ENCODE data around the gene RMI2.

Gene RMI2

GRCh38 chr16:11353158-11353557 is 7.9 kb downstream of the RMI2 start:
- TF ChIP-seq TOX (CRISPR knock-in tag; IDR thresholded peaks at IDR 0.05; ENCODE audit: borderline replicate concordance): no peak
- peak; percentile 30; the same call in 1 of the 2 replicates for TF ChIP-seq ZNF8 (CRISPR knock-in tag; IDR thresholded peaks at IDR 0.05)
- no peak for ATAC-seq

DNA sequence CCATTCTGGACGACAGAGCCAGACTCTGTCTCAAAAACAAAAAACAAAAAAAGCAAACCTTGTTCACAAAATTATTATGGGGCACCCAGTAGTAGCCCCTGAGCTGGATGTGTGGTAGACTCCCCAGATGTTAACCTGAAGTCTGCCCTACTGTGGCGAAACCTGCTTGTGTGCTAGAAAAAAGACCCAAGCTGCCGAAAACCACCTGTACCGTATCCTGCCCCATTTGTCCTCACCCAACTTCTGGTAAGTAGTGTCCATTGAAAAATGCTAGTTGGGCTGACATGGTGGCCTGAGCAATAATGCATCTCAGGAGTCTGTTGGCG is 9.1 kb downstream of the RMI2 start:
- TF ChIP-seq PATZ1 (CRISPR knock-in tag; IDR thresholded peaks at IDR 0.05; ENCODE audit: borderline replicate concordance): no peak
- ATAC-seq: no peak

DNA sequence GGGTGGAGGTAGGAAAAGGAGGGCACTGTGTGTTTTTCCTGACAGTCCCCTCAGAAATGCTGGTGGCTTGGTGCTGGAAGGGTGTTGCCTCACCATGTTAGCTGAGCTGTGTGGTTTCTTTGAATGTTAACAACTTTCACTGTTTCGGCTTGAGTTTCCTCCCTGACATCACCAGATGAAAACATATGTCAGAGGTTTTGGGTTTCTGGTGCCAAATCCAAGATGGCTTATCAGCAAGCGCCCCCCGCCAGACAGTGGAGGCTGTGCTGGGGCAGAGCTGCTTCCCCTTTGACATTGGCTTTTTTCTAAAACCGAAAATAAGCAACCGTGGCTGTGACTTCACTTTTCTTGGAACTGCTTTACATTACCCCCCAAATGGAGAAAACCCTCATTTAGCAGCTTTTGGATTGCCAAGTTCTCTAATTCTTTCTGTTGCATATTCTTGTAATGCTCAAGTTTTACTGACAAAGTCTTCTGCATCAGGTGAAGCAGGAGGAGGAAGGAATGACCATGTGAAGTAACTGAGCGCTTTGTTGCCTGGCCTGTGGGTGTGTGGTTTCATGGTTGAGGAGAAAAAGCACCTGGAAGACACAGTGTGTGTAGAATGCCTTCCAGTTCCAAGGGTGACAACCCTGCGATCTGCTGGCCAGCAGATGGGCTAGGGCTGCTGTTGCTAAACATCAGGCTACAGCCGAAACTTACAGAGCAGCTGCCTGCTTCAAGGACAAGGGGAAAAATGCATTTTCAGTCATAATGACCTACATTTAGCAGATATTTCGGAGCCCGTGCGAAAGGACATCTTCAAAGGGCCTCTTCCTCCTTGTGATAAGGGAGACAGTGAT is 9.7 kb downstream of the RMI2 start:
- TF ChIP-seq, protein P1, sequence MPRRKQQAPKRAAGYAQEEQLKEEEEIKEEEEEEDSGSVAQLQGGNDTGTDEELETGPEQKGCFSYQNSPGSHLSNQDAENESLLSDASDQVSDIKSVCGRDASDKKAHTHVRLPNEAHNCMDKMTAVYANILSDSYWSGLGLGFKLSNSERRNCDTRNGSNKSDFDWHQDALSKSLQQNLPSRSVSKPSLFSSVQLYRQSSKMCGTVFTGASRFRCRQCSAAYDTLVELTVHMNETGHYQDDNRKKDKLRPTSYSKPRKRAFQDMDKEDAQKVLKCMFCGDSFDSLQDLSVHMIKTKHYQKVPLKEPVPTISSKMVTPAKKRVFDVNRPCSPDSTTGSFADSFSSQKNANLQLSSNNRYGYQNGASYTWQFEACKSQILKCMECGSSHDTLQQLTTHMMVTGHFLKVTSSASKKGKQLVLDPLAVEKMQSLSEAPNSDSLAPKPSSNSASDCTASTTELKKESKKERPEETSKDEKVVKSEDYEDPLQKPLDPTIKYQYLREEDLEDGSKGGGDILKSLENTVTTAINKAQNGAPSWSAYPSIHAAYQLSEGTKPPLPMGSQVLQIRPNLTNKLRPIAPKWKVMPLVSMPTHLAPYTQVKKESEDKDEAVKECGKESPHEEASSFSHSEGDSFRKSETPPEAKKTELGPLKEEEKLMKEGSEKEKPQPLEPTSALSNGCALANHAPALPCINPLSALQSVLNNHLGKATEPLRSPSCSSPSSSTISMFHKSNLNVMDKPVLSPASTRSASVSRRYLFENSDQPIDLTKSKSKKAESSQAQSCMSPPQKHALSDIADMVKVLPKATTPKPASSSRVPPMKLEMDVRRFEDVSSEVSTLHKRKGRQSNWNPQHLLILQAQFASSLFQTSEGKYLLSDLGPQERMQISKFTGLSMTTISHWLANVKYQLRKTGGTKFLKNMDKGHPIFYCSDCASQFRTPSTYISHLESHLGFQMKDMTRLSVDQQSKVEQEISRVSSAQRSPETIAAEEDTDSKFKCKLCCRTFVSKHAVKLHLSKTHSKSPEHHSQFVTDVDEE (CRISPR knock-in tag; IDR thresholded peaks at IDR 0.05): no peak
- TF ChIP-seq ARNTL (CRISPR knock-in tag; IDR thresholded peaks at IDR 0.05; ENCODE audit: borderline replicate concordance, low read depth) (no peak), ZFP30 (CRISPR knock-in tag; IDR thresholded peaks at IDR 0.05) (no peak), ESRRG (CRISPR knock-in tag; IDR thresholded peaks at IDR 0.05) (no peak), ZC3H10 (CRISPR knock-in tag; IDR thresholded peaks at IDR 0.05) (no peak), ZNF70 (CRISPR knock-in tag; IDR thresholded peaks at IDR 0.05) (no peak), PATZ1 (CRISPR knock-in tag; IDR thresholded peaks at IDR 0.05; ENCODE audit: borderline replicate concordance) (no peak), BACH2 (CRISPR knock-in tag; IDR thresholded peaks at IDR 0.05; ENCODE audit: borderline replicate concordance) (no peak)
- no peak for ATAC-seq

DNA sequence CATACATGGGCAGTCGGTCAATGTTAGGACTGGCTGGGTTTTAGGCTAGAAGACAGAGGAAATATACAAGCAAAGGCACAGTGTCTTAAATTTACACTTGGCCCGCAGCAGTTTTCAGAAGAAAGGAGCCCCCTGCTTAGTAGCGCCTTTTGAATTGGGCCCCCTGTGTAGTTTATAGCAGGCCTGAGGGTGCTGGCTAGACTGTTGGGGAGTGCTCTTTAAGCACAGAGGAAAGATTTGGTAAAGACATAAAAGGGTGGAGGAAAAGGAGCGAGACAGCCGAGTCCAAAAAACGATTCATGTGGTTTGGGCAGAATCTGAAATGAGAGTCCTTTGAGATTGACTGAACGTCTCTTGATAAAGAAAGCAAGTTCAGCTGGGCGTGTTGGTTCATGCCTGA is 10.6 kb downstream of the RMI2 start:
- no peak for ATAC-seq
- TF ChIP-seq TOX (CRISPR knock-in tag; IDR thresholded peaks at IDR 0.05; ENCODE audit: borderline replicate concordance) (no peak), GLIS3 (CRISPR knock-in tag; IDR thresholded peaks at IDR 0.05) (no peak), ZNF565 (CRISPR knock-in tag; conservative IDR thresholded peaks at IDR 0.05; ENCODE audit: low read depth) (no peak), ZNF8 (CRISPR knock-in tag; IDR thresholded peaks at IDR 0.05) (no peak), POU6F1 (CRISPR knock-in tag; IDR thresholded peaks at IDR 0.05; ENCODE audit: borderline replicate concordance, low read depth) (no peak), PATZ1 (CRISPR knock-in tag; IDR thresholded peaks at IDR 0.05; ENCODE audit: borderline replicate concordance) (no peak), ZNF70 (CRISPR knock-in tag; IDR thresholded peaks at IDR 0.05) (no peak), SNAI2 (CRISPR knock-in tag; IDR thresholded peaks at IDR 0.05) (no peak), ZC3H10 (CRISPR knock-in tag; IDR thresholded peaks at IDR 0.05) (no peak), CREB5 (CRISPR knock-in tag; IDR thresholded peaks at IDR 0.05; ENCODE audit: low read depth) (no peak), ZFP3 (CRISPR knock-in tag; IDR thresholded peaks at IDR 0.05) (no peak), CSDC2 (CRISPR knock-in tag; IDR thresholded peaks at IDR 0.05) (no peak)
- TF ChIP-seq, protein P1 (CRISPR knock-in tag; IDR thresholded peaks at IDR 0.05): no peak
- TF ChIP-seq, protein P2, sequence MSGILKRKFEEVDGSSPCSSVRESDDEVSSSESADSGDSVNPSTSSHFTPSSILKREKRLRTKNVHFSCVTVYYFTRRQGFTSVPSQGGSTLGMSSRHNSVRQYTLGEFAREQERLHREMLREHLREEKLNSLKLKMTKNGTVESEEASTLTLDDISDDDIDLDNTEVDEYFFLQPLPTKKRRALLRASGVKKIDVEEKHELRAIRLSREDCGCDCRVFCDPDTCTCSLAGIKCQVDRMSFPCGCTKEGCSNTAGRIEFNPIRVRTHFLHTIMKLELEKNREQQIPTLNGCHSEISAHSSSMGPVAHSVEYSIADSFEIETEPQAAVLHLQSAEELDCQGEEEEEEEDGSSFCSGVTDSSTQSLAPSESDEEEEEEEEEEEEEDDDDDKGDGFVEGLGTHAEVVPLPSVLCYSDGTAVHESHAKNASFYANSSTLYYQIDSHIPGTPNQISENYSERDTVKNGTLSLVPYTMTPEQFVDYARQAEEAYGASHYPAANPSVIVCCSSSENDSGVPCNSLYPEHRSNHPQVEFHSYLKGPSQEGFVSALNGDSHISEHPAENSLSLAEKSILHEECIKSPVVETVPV (CRISPR knock-in tag; IDR thresholded peaks at IDR 0.05): no peak

Measured in SK-N-SH treated with all-trans-retinoic acid at 6 μM for 48 hours (cell line).